Thymus (tissue), 11 donors: Measurements from ENCODE around the gene BUB1B. TPM values are rescaled to one million over a fixed set of nuclear protein-coding genes. Genes with fewer than 3 reads are reported as not detected.

Experiments used
- DNase-seq, 9 donors: peaks; one replicate each; pipeline ENCODE4 v3.0.0-alpha.2; 2013; ENCODE audit warnings: low spot score in 9 of 9, low read depth in 6 of 9, missing footprints in 1 of 9
- H3K27ac ChIP-seq, 2 donors: one replicate each; pipeline ENCODE4 v1.5.1; 2013; ENCODE audit warnings: control low read depth in 1 of 2, low read depth in 1 of 2, low read length in 1 of 2, mild to moderate bottlenecking in 1 of 2, moderate library complexity in 1 of 2
- H3K27me3 ChIP-seq, 2 donors: one replicate each; pipeline ENCODE4 v1.5.1; 2013; ENCODE audit warnings: low read length in 1 of 2; ENCODE audit not compliant: control insufficient read depth in 2 of 2, insufficient read depth in 1 of 2
- H3K36me3 ChIP-seq, 2 donors: one replicate each; pipeline ENCODE4 v1.5.1; 2013; ENCODE audit warnings: low read length in 1 of 2, mild to moderate bottlenecking in 1 of 2, moderate library complexity in 1 of 2; ENCODE audit not compliant: control insufficient read depth in 2 of 2, insufficient read depth in 2 of 2
- H3K4me1 ChIP-seq, 2 donors: one replicate each; pipeline ENCODE4 v1.5.1; 2013; ENCODE audit warnings: low read length in 2 of 2; ENCODE audit not compliant: control insufficient read depth in 2 of 2, insufficient read depth in 2 of 2
- H3K4me3 ChIP-seq, 2 donors: one replicate each; pipeline ENCODE4 v1.5.1; 2013; ENCODE audit warnings: low read length in 2 of 2, control low read depth in 1 of 2, mild to moderate bottlenecking in 1 of 2
- H3K9me3 ChIP-seq, 2 donors: one replicate each; pipeline ENCODE4 v1.5.1; 2013; ENCODE audit warnings: low read length in 1 of 2, mild to moderate bottlenecking in 1 of 2; ENCODE audit not compliant: control insufficient read depth in 2 of 2, insufficient read depth in 1 of 2
- WGBS: extraction: QIAGEN DNeasy Blood & Tissue Kit; methylation state at CpG from one replicate; pipeline ENCODE4 v1.1.7; 2013; 5-methylcytosine and 5-hydroxymethylcytosine counted together
- polyA plus RNA-seq: library from polyadenylated mRNA; stranded (reverse); fragments of 200-250 nt; gene quantifications from one replicate; pipeline ENCODE4 v1.2.3, GENCODE V29; 2013
- total RNA-seq: library from RNA; stranded (reverse); fragments of 120-200 nt; gene quantifications from one replicate; pipeline ENCODE4 v1.2.4, GENCODE V29; 2013
- donor health status: healthy.

The BUB1B gene
- total and polyA plus RNA-seq, 2 donors, result 7.3 to 48.3 TPM

DNA sequence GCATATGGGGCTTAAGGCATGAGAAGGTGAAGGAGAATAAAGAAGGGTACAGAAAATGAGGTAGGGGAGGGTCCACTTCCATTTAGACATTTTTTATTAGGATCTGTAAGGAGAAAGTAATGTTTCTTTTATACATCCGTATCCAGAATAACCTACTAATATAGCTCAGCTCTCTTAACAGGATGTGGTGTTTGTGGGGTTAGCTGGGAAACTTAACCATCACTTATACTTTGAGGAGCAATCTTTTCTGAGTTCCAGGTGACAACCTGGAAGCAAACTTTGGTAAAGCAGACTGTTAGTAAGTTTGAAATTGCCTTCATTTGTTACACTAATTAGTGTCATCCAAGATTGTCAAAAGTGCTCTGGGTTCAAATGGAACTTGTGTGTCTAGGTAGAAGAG lies 36.6 kb downstream of the BUB1B start:
- H3K4me3 ChIP-seq, result no peak overlapping the region
- DNase-seq, result peak in 3 of 9 donors; percentile 4 to 56 (median 18)
- peaks cover 0 to 61% of the 10 kb centered on the region in 2 donors for H3K36me3 ChIP-seq
- 11% methylated on average over 1 of the region's 1 CpG for WGBS
- H3K27ac ChIP-seq, result no peak overlapping the region
- H3K27me3 ChIP-seq, result no peaks in the 10 kb centered on the region
- no peaks in the 10 kb centered on the region for H3K9me3 ChIP-seq
- H3K4me1 ChIP-seq, result peaks cover 0 to 3% of the 10 kb centered on the region in 2 donors

DNA sequence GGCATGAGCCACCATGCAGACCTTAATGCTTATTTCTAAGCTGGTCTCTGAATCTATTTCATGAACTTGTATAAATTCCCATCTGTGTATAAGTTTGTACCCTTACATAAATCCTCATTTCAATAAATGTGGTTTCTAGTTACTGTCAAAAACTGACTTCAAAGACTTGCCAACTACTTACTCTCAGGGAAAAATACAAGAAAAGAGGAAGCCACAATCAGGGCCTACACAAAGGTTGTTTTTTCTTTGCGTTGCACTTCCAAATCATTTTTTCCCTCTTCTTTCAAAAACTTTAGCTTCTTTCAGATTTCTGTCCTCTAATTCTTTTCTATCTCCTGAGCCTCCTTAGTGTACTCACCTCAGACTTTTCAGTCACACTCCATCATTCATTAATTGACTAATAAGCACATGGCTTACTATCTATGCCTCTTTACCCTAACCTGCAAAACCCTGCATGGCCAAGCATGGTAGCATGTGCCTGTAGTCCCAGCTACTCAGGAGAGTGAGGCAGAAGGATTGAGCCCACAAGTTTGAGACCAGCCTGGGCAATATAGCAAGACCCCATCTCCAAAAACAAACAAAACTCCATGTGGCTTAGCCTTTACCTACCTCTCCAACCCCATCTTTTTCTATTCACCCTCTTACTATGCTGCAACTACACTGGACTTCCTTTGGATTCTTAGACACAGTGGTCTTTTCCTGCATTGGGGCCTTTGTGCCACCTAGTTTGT lies 37.7 kb downstream of the BUB1B start:
- H3K4me1 ChIP-seq, result peaks cover 0 to 3% of the 10 kb centered on the region in 2 donors
- WGBS, result 21% methylated on average over 1 of the region's 1 CpG
- no peak overlapping the region for H3K4me3 ChIP-seq
- H3K36me3 ChIP-seq, result peaks cover 0 to 59% of the 10 kb centered on the region in 2 donors
- no peaks in the 10 kb centered on the region for H3K27me3 ChIP-seq
- DNase-seq, result peak in 1 of 9 donors; percentile 15
- no peak overlapping the region for H3K27ac ChIP-seq
- no peaks in the 10 kb centered on the region for H3K9me3 ChIP-seq

DNA sequence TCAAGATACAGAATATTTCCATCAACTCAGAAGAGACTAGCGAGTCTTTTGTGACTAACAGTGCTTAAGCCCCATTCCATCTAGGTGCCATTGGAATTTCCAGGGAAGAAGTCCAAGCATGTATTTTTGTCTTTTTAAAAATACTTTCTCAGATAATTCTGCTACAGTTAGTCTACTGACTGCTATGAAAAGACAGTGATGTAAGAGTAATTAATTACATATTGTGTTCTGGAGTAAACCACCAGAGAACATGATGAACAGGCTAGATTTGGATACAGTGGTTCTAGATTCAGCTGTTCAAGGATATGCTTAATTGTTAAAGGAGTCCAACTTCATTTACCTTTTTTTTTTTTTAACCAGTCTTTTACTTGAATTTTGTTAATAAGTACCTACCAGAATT lies 43.2 kb downstream of the BUB1B start:
- 99% methylated on average over 1 of the region's 1 CpG for WGBS
- no peak overlapping the region for H3K27ac ChIP-seq
- no peaks in the 10 kb centered on the region for H3K9me3 ChIP-seq
- no peaks in the 10 kb centered on the region for H3K27me3 ChIP-seq
- no peak for DNase-seq
- no peak overlapping the region for H3K4me3 ChIP-seq
- peaks cover 14 to 57% of the 10 kb centered on the region in 2 donors for H3K36me3 ChIP-seq
- H3K4me1 ChIP-seq, result no peaks in the 10 kb centered on the region

DNA sequence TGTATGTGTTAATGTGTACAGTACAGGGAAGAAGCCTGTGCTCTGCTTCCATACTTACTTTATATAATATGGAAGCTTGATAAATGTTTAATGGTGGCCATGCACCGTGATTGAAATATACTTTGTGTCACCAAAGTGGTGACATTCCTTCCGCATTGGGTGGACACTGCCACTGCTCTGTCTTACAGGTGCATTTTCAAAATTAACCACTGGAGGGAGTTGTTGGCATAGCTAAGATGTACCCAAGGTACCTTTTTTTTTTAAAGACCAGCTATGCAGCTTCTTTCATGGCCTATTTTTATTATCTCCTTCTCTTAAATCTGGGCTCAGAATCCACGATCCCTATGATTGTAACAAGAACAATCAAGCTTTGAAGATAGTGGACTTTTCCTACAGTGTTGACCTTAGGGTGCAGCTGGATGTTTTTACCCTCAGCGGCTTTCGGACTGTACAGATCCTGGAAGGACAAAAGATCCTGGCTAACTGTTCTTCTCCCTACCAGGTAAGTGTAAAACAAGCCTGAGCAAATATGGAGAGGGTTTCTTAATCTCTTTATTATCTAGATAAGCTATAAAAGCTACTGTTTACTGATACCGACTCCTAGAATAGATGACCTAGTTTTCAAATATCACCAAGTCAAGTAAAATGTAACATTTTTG lies 56.4 kb downstream of the BUB1B start:
- 81% methylated on average over 6 of the region's 6 CpGs for WGBS
- peak; percentile 23 to 84 (median 70) for DNase-seq
- Histone ChIP-seq H3K36me3 (peaks cover 19 to 79% of the 10 kb centered on the region in 2 donors), H3K27me3 (no peaks in the 10 kb centered on the region), H3K9me3 (no peaks in the 10 kb centered on the region), H3K4me1 (no peaks in the 10 kb centered on the region), H3K4me3 (no peak overlapping the region), H3K27ac (no peak overlapping the region)

DNA sequence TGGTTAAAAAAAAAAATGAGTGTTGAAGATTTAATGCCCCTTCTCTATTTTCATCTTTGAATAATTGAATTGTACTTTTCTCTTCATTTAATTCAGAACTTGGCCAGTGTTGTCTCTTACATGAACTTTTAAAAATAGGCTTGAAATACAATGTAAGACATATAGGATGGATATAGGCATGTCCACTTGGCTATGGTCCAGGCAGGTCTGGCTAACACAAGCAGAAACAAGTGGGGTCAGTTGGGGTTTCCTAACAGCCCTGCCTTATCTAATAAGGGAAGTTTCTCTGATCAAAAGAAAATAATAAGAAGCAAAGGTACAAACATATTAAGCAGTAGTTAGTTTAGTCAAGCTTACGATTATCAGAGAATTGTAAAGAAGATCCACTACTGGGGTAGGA lies 58.9 kb downstream of the BUB1B start:
- Histone ChIP-seq H3K27me3 (no peaks in the 10 kb centered on the region), H3K27ac (no peak overlapping the region)
- WGBS, result 100% methylated on average over 1 of the region's 1 CpG

DNA sequence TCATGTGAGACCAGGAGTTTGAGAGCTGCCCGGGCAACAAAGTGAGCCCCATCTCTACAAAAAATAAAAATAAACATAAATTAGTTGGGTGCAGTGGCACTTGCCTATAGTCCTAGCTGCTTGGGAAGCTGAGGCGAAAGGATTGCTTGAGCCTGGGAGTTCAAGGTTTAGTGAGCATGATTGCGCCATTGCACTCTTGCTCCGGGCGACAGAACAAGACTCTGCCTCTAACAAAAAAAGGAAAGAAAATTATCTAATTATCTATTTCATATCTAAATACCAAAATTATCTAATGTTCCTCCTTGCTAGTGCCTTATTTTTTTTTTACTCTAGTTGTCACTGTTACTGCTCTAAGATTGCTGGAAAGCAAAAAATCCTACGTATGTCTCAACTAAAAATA lies 61.3 kb downstream of the BUB1B start:
- no peak for DNase-seq
- H3K27ac ChIP-seq, result no peak overlapping the region

More for the DNA sequence above, 58.9 kb downstream of the BUB1B start:
- DNase-seq, result no peak
- H3K4me1 ChIP-seq, result no peaks in the 10 kb centered on the region
- peaks cover 15 to 82% of the 10 kb centered on the region in 2 donors for H3K36me3 ChIP-seq
- no peak overlapping the region for H3K4me3 ChIP-seq
- no peaks in the 10 kb centered on the region for H3K9me3 ChIP-seq

DNA sequence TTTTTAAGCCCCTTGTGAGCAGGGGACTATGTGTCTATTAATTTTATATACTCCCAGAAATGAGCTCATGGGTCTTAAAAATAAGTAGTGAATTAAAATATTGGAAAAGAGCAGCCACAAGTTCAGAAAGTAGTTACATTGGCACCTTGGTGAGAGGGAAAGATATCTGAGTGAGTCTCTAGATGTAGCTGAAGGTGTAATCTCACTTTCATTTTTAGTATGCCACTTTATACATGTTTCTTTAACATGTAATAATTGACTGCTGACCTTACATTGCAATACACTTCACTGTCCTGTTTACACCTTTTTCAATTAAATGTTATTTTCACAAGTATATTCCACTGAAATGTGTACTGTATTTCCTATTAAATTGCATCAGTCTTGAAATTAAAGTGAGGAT lies 65.9 kb downstream of the BUB1B start:
- Histone ChIP-seq H3K27ac (no peak overlapping the region), H3K4me1 (no peaks in the 10 kb centered on the region), H3K27me3 (no peaks in the 10 kb centered on the region), H3K4me3 (no peak overlapping the region), H3K9me3 (no peaks in the 10 kb centered on the region), H3K36me3 (peaks cover 40 to 83% of the 10 kb centered on the region in 2 donors)
- no peak for DNase-seq

More for the DNA sequence above, 61.3 kb downstream of the BUB1B start:
- Histone ChIP-seq H3K9me3 (no peaks in the 10 kb centered on the region), H3K27me3 (no peaks in the 10 kb centered on the region), H3K4me1 (no peaks in the 10 kb centered on the region), H3K4me3 (no peak overlapping the region), H3K36me3 (peaks cover 18 to 85% of the 10 kb centered on the region in 2 donors)
- WGBS, result 97% methylated on average over 6 of the region's 6 CpGs

DNA sequence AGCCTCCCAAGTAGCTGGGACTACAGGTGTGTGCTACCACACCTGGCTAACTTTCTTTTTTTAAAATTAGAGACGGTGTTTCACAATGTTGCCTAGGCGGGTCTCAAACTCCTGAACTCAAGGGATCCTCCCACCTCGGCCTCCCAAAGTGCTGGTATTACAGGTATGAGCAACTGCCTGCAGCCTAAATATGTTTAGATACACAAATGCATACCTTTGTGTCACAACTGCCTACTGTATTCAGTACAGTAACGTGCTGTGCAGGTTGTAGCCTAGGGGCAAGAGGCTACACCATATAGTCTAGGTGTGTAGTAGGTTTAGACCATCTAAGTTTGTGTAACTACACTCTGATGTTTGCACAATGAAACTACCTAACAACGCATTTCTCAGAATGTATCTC lies 68.4 kb downstream of the BUB1B start:
- no peak overlapping the region for H3K27ac ChIP-seq
- H3K9me3 ChIP-seq, result no peaks in the 10 kb centered on the region
- DNase-seq, result no peak
- 99% methylated on average over 5 of the region's 5 CpGs for WGBS
- no peak overlapping the region for H3K4me3 ChIP-seq
- no peaks in the 10 kb centered on the region for H3K27me3 ChIP-seq
- peaks cover 50 to 80% of the 10 kb centered on the region in 2 donors for H3K36me3 ChIP-seq
- no peaks in the 10 kb centered on the region for H3K4me1 ChIP-seq

DNA sequence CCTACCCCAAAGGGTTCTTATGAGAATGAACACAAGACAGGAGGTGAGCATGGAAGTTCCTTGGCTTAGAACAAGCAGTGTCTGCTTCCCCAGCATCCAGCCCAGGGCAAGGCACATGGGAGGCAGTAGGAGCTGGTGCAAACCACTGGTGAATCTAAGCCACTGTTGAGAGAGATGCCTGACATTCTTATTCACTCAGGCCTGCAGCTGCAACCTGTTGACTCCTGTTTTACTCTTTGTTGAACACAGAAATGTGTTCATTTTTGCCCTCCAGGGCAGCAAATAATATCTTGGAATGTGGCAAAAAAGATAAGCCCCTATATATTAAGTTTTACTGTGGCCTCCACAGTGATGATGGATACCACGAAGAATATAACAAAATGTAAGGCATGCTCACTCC lies 69.1 kb downstream of the BUB1B start:
- no peak overlapping the region for H3K27ac ChIP-seq
- 100% methylated on average over 1 of the region's 1 CpG for WGBS
- peaks cover 0 to 2% of the 10 kb centered on the region in 2 donors for H3K4me1 ChIP-seq
- no peak overlapping the region for H3K4me3 ChIP-seq
- H3K36me3 ChIP-seq, result peaks cover 47 to 78% of the 10 kb centered on the region in 2 donors
- H3K27me3 ChIP-seq, result no peaks in the 10 kb centered on the region
- no peaks in the 10 kb centered on the region for H3K9me3 ChIP-seq
- DNase-seq, result no peak
